Coronary artery (tissue), 2 donors: ENCODE data around the gene PTF1A.

ENCODE experiments used
- DNase-seq: peaks from one replicate; pipeline ENCODE4 v3.0.0-alpha.2; 2017; ENCODE audit warnings: low spot score
- H3K27ac ChIP-seq, 2 donors: fragments of 200-600 bp; sonication (generic); one replicate each; pipeline ENCODE4 v1.5.1; 2016 to 2019
- H3K4me3 ChIP-seq: fragments of 200-600 bp; sonication (generic); 2 replicates; pipeline ENCODE4 v1.5.1; 2016; ENCODE audit warnings: mild to moderate bottlenecking, moderate library complexity
- CTCF ChIP-seq: fragments of 200-600 bp; sonication (generic); IDR thresholded peaks from one replicate; pipeline ENCODE4 v1.5.1; 2019; ENCODE audit warnings: antibody characterized with exemption

Gene PTF1A

GRCh38 chr10:23191764-23192711, at the start of gene PTF1A:
TSS of gene PTF1A (plus strand) at chr10:23192312. CDS start at chr10:23192531, 219 bp downstream.
- DNase-seq: no peak
- no peak for TF ChIP-seq CTCF
- Histone ChIP-seq H3K27ac (no peak within 1 kb of the TSS), H3K4me3 (peak within 1 kb of the TSS; percentile 43)

- no peak for TF ChIP-seq CTCF
- DNase-seq: no peak
- no peak overlapping the region for H3K27ac ChIP-seq
- H3K4me3 ChIP-seq: no peak overlapping the region
Observed at GRCh38 chr10:23146258-23146657, 45.9 kb upstream of the PTF1A start.

- no peak for TF ChIP-seq CTCF
- no peak overlapping the region for H3K27ac ChIP-seq
- no peak for DNase-seq
- H3K4me3 ChIP-seq: no peak overlapping the region
Observed at GRCh38 chr10:23147035-23147434, 45.1 kb upstream of the PTF1A start.

- DNase-seq: no peak
- TF ChIP-seq CTCF: no peak
- H3K27ac ChIP-seq: no peak overlapping the region
- H3K4me3 ChIP-seq: no peak overlapping the region
Observed at GRCh38 chr10:23148214-23148613, 43.9 kb upstream of the PTF1A start.

- DNase-seq: no peak
- no peak for TF ChIP-seq CTCF
- no peak overlapping the region for H3K27ac ChIP-seq
- no peak overlapping the region for H3K4me3 ChIP-seq
Observed at GRCh38 chr10:23150091-23150490, 42.0 kb upstream of the PTF1A start.

GRCh38 chr10:23150610-23151009, 41.5 kb upstream of the PTF1A start:
- no peak for TF ChIP-seq CTCF
- no peak overlapping the region for H3K4me3 ChIP-seq
- DNase-seq: no peak
- H3K27ac ChIP-seq: no peak overlapping the region

GRCh38 chr10:23151071-23151470, 41.0 kb upstream of the PTF1A start:
- DNase-seq: no peak

More at GRCh38 chr10:23151071-23151470, 41.0 kb upstream of the PTF1A start:
- Histone ChIP-seq H3K4me3 (no peak overlapping the region), H3K27ac (no peak overlapping the region)
- no peak for TF ChIP-seq CTCF
